IPS-18a (cell line): ENCODE data around the gene PTPRN2.

ENCODE experiments used
- H3K27ac ChIP-seq: one replicate; pipeline ENCODE4 v1.5.1; 2013; ENCODE audit warnings: low read length
- H3K27me3 ChIP-seq: one replicate; pipeline ENCODE4 v1.6.1; 2013; ENCODE audit warnings: mild to moderate bottlenecking, low read length; ENCODE audit not compliant: control insufficient read depth, insufficient read depth
- H3K36me3 ChIP-seq: one replicate; pipeline ENCODE4 v1.6.1; 2013; ENCODE audit warnings: low read depth, low read length; ENCODE audit not compliant: control insufficient read depth
- H3K4me1 ChIP-seq: one replicate; pipeline ENCODE4 v1.6.1; 2013; ENCODE audit warnings: low read depth, low read length; ENCODE audit not compliant: control insufficient read depth
- H3K4me3 ChIP-seq: one replicate; pipeline ENCODE4 v1.5.1; 2013; ENCODE audit warnings: low read length
- H3K9ac ChIP-seq: one replicate; pipeline ENCODE4 v1.6.1; 2013; ENCODE audit warnings: mild to moderate bottlenecking, low read length, moderate library complexity
- H3K9me3 ChIP-seq: one replicate; pipeline ENCODE4 v1.6.1; 2013; ENCODE audit warnings: low read depth, low read length; ENCODE audit not compliant: control insufficient read depth

Gene PTPRN2

DNA sequence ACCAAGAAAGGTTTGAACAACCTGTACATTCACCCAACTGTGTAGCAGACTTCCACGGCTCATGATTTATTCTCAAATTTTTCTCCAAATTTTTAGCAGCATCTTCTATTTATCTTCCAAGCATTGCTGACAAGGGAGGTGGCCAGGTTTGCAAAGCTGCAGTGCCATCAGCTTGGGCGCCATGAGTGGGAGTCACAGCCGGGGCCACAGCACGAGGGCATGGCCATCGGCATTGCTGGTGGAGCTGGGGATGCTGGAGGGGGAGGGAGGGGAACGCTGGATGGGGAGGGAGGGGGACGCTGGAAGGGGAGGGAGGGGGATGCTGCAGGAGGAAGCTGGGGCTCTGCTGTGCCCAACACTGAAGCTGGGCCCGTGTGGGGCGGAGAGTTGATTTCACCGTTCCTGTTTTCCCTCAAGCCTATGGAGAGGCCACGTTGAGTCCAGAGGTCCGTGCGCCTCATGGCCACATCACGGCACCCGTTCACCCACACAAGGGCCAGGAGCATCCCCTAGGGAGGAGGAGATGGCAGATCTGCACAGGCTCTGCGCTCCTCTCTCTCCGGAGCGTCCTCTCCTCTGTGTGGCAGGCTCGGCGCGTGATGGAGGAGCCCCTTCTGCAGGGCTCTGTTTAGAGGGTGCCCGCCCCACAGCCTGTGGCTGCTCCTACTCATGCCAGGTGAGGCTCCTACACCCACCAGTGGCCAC is 730.6 kb downstream of the PTPRN2 start:
- Histone ChIP-seq H3K4me3 (no peak overlapping the region), H3K36me3 (no peaks in the 10 kb centered on the region), H3K9me3 (no peaks in the 10 kb centered on the region), H3K4me1 (no peaks in the 10 kb centered on the region), H3K9ac (no peak overlapping the region), H3K27me3 (no peaks in the 10 kb centered on the region), H3K27ac (no peak overlapping the region)

DNA sequence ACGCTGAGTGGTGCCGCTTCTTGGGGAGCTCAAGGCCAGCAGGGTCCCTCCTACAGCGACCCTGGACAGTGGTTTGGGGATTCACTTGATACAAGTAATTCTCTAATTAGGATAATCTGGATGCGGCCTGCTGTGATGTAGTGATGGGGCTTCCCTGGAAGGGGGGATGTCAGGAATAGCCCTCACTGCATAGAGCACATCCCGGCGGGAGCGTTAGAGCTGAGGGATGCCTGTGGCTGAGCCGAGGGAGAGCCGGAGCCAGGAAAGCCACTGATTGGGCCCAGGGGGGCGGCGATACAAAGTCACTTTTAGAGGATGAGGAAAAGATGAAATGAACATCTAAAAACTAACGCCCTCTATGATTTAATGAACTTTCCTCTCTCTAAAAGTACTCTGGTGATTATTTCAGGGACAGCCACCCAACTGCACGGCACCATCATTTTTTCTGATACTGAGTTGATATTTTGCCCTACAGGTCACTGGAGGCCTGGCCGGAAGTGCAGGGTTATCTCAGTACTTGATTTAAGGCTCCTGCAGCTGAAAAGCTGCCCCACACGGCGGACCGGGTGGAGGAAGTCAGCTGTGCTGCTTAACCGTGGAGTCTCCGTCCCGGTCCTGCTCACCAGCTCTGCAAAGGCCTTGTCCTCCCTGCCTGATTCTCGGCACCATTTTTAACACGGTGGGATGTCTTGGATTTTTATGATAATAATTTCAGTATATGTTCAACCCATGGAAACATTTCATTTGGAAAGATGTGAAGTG is 732.0 kb downstream of the PTPRN2 start:
- Histone ChIP-seq H3K9ac (no peak overlapping the region), H3K4me1 (peaks cover 9% of the 10 kb centered on the region), H3K9me3 (no peaks in the 10 kb centered on the region), H3K36me3 (no peaks in the 10 kb centered on the region), H3K27ac (no peak overlapping the region), H3K4me3 (no peak overlapping the region), H3K27me3 (no peaks in the 10 kb centered on the region)

DNA sequence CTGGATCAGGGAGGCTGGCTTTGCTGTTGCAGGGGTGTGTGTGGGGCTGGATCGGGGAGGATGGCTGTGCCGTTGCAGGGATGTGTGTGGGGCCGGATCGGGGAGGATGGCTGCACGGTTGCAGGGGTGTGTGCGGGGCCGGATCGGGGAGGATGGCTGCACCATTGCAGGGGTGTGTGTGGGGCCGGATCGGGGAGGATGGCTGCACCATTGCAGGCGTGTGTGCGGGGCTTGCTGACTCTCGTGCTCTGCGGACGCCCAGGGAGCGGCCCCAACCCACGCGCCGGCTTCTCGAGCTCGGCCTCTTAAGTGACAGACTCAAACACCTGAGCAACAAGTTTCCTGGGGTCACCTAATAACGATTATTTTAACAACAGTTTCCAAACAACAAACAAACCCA is 732.6 kb downstream of the PTPRN2 start:
- Histone ChIP-seq H3K27ac (no peak overlapping the region), H3K9ac (no peak overlapping the region), H3K27me3 (no peaks in the 10 kb centered on the region), H3K4me3 (no peak overlapping the region), H3K9me3 (no peaks in the 10 kb centered on the region), H3K4me1 (peaks cover 9% of the 10 kb centered on the region), H3K36me3 (no peaks in the 10 kb centered on the region)

DNA sequence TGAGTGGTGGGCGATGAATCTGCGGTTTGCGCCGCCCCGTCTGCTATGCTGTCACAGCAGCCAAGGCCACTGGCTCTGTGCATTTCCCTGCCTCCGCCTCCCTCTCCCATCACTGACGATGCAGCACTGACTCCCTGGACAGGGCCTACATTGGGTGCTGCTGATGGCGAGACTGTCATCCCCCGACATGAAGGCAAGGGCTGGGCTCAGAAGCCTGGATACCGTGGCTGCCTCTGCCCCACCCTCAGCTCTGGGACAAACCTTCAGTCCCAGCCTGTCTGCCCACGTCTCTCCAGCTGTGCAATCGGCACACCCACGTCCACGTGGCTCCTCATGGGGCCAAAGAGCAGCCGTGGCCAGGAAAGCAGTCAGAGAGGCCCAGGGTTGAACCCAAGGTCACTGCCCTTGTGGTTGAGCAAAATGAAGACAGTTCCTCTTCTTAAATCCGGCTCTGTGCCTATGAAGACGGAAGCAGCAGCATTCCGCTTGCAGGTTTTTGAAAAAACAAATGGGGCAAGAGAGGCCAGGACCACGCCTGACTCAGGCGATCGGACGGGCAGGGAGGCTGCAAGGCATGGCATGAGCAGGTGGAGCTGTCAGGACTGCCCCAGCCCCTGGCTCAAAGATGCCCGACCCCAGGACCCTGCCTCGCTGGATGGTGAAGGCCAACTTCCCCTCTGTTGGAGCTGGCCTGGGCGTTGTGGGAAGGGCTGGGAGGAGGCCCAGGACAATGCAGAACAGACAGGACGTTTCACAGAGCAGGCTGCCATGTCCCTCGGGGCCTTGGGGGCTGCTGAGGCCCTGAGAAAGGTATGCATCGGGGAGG is 733.3 kb downstream of the PTPRN2 start:
- Histone ChIP-seq H3K4me1 (peaks cover 9% of the 10 kb centered on the region), H3K4me3 (no peak overlapping the region), H3K9ac (no peak overlapping the region), H3K27ac (no peak overlapping the region), H3K27me3 (no peaks in the 10 kb centered on the region), H3K36me3 (no peaks in the 10 kb centered on the region), H3K9me3 (no peaks in the 10 kb centered on the region)

DNA sequence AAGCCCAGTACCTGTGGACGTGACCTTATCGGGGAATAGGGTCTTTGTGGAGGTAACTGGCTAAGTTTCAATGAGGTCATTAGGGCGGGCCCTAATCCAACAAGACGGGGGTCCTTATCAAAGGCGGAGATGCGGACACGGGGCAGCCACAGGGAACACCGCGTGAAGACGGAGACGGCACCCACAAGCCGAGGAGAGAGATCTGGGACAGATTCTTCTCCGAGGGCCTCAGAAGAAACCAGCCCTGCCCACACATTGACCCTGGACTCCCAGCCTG is 733.9 kb downstream of the PTPRN2 start:
- Histone ChIP-seq H3K27me3 (no peaks in the 10 kb centered on the region), H3K4me3 (no peak overlapping the region), H3K9ac (no peak overlapping the region), H3K9me3 (no peaks in the 10 kb centered on the region), H3K27ac (no peak overlapping the region), H3K4me1 (peaks cover 9% of the 10 kb centered on the region), H3K36me3 (no peaks in the 10 kb centered on the region)

DNA sequence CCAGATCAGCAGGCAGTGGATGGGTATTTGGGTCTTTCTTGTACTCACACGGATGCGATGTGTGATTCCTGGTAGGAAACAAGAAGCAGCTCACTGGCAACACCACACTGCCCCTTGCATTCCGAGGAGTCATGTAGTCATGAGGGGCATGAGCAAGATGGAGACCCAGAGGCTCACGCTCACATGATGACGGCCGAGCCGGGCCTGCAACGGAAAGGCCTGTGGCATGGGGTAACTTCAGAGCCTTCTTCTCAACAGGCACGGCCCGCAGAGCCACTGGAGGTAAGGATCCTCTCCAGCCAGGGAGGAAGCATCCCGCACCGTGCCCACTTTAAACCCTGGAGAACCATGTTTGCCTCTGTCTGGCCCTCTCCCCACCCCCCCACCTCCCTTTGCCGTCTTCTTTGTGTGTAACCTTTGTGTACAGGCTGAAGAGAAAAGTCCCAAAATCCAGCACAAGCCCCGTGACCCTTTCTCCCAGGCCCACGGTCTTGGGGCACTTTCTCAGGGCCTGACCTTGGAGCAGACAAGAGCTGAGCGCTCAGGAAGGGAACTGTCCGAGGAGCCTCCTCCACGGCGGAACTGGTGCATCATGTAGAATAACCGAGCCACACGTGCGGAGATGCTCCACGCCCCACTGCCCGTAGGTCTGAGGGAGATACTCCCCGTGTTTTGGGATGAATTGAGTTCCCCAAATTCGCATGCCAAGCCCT is 734.4 kb downstream of the PTPRN2 start:
- no peaks in the 10 kb centered on the region for H3K27me3 ChIP-seq
- H3K9ac ChIP-seq, result no peak overlapping the region
- no peak overlapping the region for H3K4me3 ChIP-seq
- H3K4me1 ChIP-seq, result peaks cover 9% of the 10 kb centered on the region
- no peaks in the 10 kb centered on the region for H3K9me3 ChIP-seq
- no peak overlapping the region for H3K27ac ChIP-seq
- no peaks in the 10 kb centered on the region for H3K36me3 ChIP-seq

DNA sequence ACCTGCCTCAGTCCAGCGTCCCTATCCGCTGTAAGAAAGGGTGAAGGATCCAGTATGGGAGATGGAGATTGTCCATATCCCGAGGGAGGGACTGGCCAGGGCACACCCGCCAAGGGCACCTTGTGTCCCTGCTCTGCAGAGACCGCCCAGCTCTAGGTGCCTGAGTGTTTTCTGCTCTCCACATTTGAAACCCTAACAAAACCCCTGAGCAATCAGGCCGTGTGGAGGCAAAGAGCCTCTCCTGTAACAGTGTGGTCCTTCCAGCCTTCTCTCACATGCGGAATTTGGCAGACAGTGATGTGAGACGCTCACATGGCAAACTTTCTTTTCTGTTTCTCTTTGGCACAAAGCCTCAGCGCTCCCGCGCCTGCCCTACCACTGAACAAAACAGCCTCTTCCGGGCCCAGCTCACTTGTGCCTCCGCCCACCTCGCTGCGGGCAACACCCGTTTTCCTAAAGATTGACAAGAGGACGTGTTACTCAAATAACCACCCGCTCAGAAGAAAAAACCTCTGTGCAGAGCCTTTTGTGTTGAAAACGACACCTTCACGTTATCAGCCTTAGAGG is 736.0 kb downstream of the PTPRN2 start:
- Histone ChIP-seq H3K9me3 (no peaks in the 10 kb centered on the region), H3K27me3 (no peaks in the 10 kb centered on the region), H3K4me3 (no peak overlapping the region), H3K4me1 (peaks cover 9% of the 10 kb centered on the region), H3K27ac (no peak overlapping the region), H3K9ac (no peak overlapping the region), H3K36me3 (no peaks in the 10 kb centered on the region)

DNA sequence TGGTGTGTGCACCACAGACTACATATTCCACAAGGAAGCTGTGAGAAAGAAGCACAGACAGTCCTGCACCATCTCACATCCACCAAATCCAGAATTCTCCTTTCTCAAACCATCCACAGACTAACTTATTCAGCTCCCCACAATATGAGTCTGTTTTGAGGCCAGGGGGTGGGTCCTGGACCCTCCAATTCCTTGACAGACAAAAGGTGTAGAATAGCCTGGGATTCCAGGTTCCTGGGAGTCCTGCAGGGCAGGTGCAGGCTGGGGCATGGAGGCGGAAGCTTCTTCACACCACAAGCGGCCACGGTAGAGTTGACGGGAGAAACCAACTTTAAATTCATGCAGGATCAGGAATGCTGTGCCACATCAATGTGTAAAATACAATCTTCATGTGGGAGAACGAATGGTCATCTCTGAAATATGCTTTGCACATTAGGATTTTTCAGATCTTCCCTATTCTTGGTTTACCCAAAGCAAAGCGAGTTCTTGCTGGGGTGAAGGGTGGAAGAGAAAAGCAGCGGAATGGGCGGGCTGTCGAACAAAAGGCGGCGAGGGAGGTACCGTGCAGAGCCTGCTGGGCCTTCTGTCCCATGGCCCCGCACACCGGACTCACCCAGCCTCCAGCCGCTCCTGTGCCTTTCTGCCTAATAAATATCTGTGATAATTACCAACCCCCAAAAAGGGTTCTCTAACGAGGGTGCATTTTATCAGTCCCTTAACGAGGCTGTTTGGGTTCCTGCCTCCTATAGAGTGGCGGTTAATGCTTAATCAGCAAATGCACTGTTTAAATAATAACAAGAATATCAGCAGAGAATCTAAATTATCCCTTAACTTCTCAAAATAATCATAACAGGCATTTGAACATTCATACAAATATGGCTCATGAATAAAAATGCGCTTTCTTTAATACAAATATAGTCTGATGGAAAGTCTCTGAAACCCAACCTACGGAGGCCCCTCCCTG is 736.9 kb downstream of the PTPRN2 start:
- Histone ChIP-seq H3K9ac (no peak overlapping the region), H3K27ac (no peak overlapping the region), H3K27me3 (no peaks in the 10 kb centered on the region)

DNA sequence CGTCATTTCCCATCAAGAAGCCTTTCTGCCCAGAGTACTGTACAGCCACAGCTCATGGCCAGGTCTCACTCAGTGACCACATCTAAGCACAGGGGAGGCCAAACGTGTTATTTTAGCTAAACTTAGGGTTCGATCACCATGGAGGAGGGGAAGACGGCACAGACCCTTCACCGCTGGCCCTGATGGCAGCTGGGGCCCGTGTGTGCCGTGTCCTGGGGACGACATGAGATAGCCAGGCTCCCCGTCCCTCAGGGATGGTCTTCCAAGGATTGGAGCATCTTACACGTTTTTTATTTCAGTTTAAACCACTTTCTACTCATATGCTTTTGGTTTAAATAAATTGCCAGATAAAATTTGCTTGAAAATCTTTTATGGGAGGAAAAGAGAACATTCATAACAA is 737.9 kb downstream of the PTPRN2 start:
- Histone ChIP-seq H3K4me1 (peaks cover 9% of the 10 kb centered on the region), H3K27me3 (no peaks in the 10 kb centered on the region), H3K4me3 (no peak overlapping the region), H3K36me3 (no peaks in the 10 kb centered on the region), H3K9me3 (no peaks in the 10 kb centered on the region), H3K27ac (no peak overlapping the region), H3K9ac (no peak overlapping the region)

More for the DNA sequence above, 736.9 kb downstream of the PTPRN2 start:
- peaks cover 9% of the 10 kb centered on the region for H3K4me1 ChIP-seq
- H3K4me3 ChIP-seq, result no peak overlapping the region
- no peaks in the 10 kb centered on the region for H3K9me3 ChIP-seq
- no peaks in the 10 kb centered on the region for H3K36me3 ChIP-seq

DNA sequence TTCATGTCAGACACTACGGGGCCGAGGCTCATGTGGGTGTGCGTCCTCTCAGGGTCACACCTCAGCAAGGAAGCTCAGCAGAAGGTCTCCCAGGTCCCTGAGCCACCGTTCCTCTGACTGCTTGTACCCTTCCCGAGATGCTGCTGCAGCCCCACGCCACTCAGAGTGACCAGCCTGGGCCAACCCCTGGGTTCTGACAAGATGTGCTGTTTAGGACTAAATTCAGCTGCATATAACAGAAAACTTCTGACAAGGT is 738.4 kb downstream of the PTPRN2 start:
- H3K9me3 ChIP-seq, result no peaks in the 10 kb centered on the region
- no peak overlapping the region for H3K4me3 ChIP-seq
- H3K36me3 ChIP-seq, result no peaks in the 10 kb centered on the region
- no peak overlapping the region for H3K27ac ChIP-seq
- no peak overlapping the region for H3K9ac ChIP-seq
- H3K27me3 ChIP-seq, result no peaks in the 10 kb centered on the region
- peaks cover 9% of the 10 kb centered on the region for H3K4me1 ChIP-seq
